ENCODE measurements around the gene METTL26. TPM values are rescaled to one million over a fixed set of nuclear protein-coding genes. Genes with fewer than 3 reads are reported as not detected.

METTL26 gene
- total and polyA plus RNA-seq, 10 of the 15 experiments (the other 5 are each of a cell fraction or from before 2014, with no cell fraction given), result 5.4 to 163 (median 79.3) TPM

DNA sequence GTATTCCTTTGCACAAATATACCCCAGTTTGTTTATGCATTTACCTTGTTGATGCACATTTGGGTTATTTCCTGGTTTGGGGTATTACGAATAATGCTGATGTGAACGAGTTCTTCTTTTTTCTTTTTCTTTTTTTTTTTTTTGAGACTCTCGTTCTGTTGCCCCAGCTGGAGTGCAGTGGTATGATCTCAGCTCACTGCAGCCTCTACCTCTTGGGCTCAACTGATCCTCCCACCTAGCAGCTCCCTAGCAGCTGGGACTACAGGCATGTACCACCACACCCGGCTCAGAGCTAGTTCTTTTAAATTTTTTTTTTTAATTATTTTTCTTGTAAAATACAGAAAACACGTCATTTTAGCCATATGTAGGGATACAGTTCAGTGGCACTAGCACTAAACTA, 32.2 kb downstream of the METTL26 start:
- no peak overlapping the region for H3K27ac ChIP-seq (ENCODE audit: control insufficient read depth, insufficient read depth)
- H3K9me3 ChIP-seq (replicated peaks; ENCODE audit: control insufficient read depth, insufficient read depth, low read length), result peaks cover 3% of the 10 kb centered on the region; the same call in 1 of the 3 replicates
- no TSS peak for BruUV-seq (replicated peaks)
- no peak for TF ChIP-seq ELK1 (IDR thresholded peaks at IDR 0.05; ENCODE audit: low read depth, low read length)
- no peak for TF ChIP-seq TBL1XR1 (IDR thresholded peaks at IDR 0.05; ENCODE audit: low read depth, low read length)
- TF ChIP-seq REST (IDR thresholded peaks at IDR 0.05; ENCODE audit: low read depth, low read length), result no peak
- TF ChIP-seq IKZF1 (conservative IDR thresholded peaks at IDR 0.05), result no peak
- TF ChIP-seq NFYB (IDR thresholded peaks at IDR 0.05; ENCODE audit: insufficient read depth, low read depth, low read length), result no peak
- no peak for TF ChIP-seq CHD1 (IDR thresholded peaks at IDR 0.05; ENCODE audit: low read depth, low read length)
- no peak for TF ChIP-seq FOS (IDR thresholded peaks at IDR 0.05; ENCODE audit: borderline replicate concordance, extremely low read depth, insufficient read length)
- no peak for TF ChIP-seq YY1 (IDR thresholded peaks at IDR 0.05; ENCODE audit: low read depth, low read length)
- no peak for TF ChIP-seq CREB1 (IDR thresholded peaks at IDR 0.05; ENCODE audit: low read depth)
- TF ChIP-seq EZH2 (IDR thresholded peaks at IDR 0.05; ENCODE audit: borderline replicate concordance, control insufficient read depth, low read depth, low read length), result no peak
- no peak for TF ChIP-seq MXI1 (IDR thresholded peaks at IDR 0.05; ENCODE audit: low read depth, low read length)
- no peak for TF ChIP-seq FOXK2 (IDR thresholded peaks at IDR 0.05)
- no peak for TF ChIP-seq RUNX3 (IDR thresholded peaks at IDR 0.05; ENCODE audit: low read length)
- no peak for TF ChIP-seq SIX5 (IDR thresholded peaks at IDR 0.05; ENCODE audit: low read depth, low read length, severe bottlenecking)
- no peak for TF ChIP-seq RELA (IDR thresholded peaks at IDR 0.05; ENCODE audit: borderline replicate concordance, partially characterized antibody)
- TF ChIP-seq STAT1 (conservative IDR thresholded peaks at IDR 0.05), result no peak
- TF ChIP-seq NR2C1 (IDR thresholded peaks at IDR 0.05), result no peak
- TF ChIP-seq, protein P1, sequence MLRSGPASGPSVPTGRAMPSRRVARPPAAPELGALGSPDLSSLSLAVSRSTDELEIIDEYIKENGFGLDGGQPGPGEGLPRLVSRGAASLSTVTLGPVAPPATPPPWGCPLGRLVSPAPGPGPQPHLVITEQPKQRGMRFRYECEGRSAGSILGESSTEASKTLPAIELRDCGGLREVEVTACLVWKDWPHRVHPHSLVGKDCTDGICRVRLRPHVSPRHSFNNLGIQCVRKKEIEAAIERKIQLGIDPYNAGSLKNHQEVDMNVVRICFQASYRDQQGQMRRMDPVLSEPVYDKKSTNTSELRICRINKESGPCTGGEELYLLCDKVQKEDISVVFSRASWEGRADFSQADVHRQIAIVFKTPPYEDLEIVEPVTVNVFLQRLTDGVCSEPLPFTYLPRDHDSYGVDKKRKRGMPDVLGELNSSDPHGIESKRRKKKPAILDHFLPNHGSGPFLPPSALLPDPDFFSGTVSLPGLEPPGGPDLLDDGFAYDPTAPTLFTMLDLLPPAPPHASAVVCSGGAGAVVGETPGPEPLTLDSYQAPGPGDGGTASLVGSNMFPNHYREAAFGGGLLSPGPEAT (IDR thresholded peaks at IDR 0.05; ENCODE audit: low read depth), result no peak
- TF ChIP-seq SMAD5 (IDR thresholded peaks at IDR 0.05; ENCODE audit: low read depth), result no peak
- no peak for TF ChIP-seq CHD2 (IDR thresholded peaks at IDR 0.05; ENCODE audit: borderline replicate concordance, low read depth, low read length)
- H2AFZ ChIP-seq (ENCODE audit: control insufficient read depth, low read depth, low read length), result no peak overlapping the region
- ATAC-seq (no peak), DNase-seq (ENCODE audit: low read depth, low spot score) (no peak), FAIRE-seq (no peak)
- no peak overlapping the region for H3K4me3 ChIP-seq
- H3K79me2 ChIP-seq (ENCODE audit: control insufficient read depth, insufficient read depth, low read length), result no peaks in the 10 kb centered on the region
- ChIA-PET RAD21 (ENCODE audit: unreplicated experiment) (no interaction called here), SMC1A (ENCODE audit: uncharacterized antibody, unreplicated experiment) (no interaction called here), POLR2A (no interaction called here), CTCF (no interaction called here)
- in situ Hi-C loops (cut with MboI), result no loop called here
- H3K4me1 ChIP-seq (ENCODE audit: control insufficient read depth, insufficient read depth, low read length), result no peaks in the 10 kb centered on the region
- no peaks in the 10 kb centered on the region for H4K20me1 ChIP-seq (ENCODE audit: control insufficient read depth, insufficient read depth)
- no peak overlapping the region for H3K9ac ChIP-seq (ENCODE audit: control insufficient read depth, insufficient read depth, low read length)
- H3K27me3 ChIP-seq (replicated peaks in 1 of 2; ENCODE audit: control insufficient read depth in 2 of 2, insufficient read depth in 2 of 2, low read length in 1 of 2), result no peaks in the 10 kb centered on the region
- H3K36me3 ChIP-seq (ENCODE audit: control insufficient read depth in 2 of 2, insufficient read depth in 2 of 2, low read length in 1 of 2), result peaks cover 0 to 4% of the 10 kb centered on the region in 2 experiments; a peak in 2 of 4 replicates
- 70% methylated on average over 4 of the region's 5 CpGs for WGBS (ENCODE audit: insufficient coverage, insufficient replicate concordance, low lambda C conversion rate, missing lambda C conversion rate)
- no peak overlapping the region for H3K4me2 ChIP-seq (ENCODE audit: control insufficient read depth, insufficient read depth)
- intact Hi-C loops (cut with micrococcal nuclease; ENCODE audit: unreplicated experiment), result no loop called here

Data from GM12878 (cell line).